HL-60 (cell line): ENCODE data around the gene TJP1.

Experiments
- DNase-seq, 2 experiments: peaks; one replicate each; pipeline ENCODE4 v3.0.0-alpha.2; 2010 to 2020; ENCODE audit warnings: low read depth in 1 of 2, low spot score in 1 of 2
- H3K27ac ChIP-seq: fragments of 250-450 bp; sonication (Bioruptor Pico); replicated peaks from 2 replicates; pipeline ENCODE4 v1.5.1; 2020; ENCODE audit warnings: mild to moderate bottlenecking, moderate library complexity
- H3K27me3 ChIP-seq: fragments of 250-450 bp; sonication (Bioruptor Pico); 2 replicates; pipeline ENCODE4 v1.5.1; 2021; ENCODE audit warnings: mild to moderate bottlenecking, moderate library complexity; ENCODE audit not compliant: insufficient read depth, poor library complexity, severe bottlenecking
- H3K4me3 ChIP-seq: replicated peaks from 2 replicates; pipeline ENCODE4 v1.5.1; 2011; ENCODE audit warnings: mild to moderate bottlenecking, control low read depth, low read length; ENCODE audit not compliant: insufficient read depth
- CTCF ChIP-seq: IDR thresholded peaks from one replicate; pipeline ENCODE4 v1.5.1; 2011; ENCODE audit warnings: low read length, control low read depth, inconsistent platforms; ENCODE audit not compliant: insufficient read depth
- GABPA ChIP-seq: IDR thresholded peaks from 2 replicates; pipeline ENCODE4 v1.6.1; 2012; ENCODE audit warnings: low read depth
- POLR2AphosphoS5 ChIP-seq: IDR thresholded peaks from 2 replicates; pipeline ENCODE4 v1.6.1; 2012; ENCODE audit warnings: low read depth
- REST ChIP-seq: IDR thresholded peaks from 2 replicates; pipeline ENCODE4 v1.6.1; 2012; ENCODE audit warnings: low read depth; ENCODE audit not compliant: insufficient replicate concordance
- SPI1 ChIP-seq: IDR thresholded peaks from 2 replicates; pipeline ENCODE4 v1.6.1; 2012; ENCODE audit warnings: low read depth, mild to moderate bottlenecking, borderline replicate concordance

The TJP1 gene

GRCh38 chr15:29852201-29852600 lies 29.9 kb upstream of the TJP1 start:
- no peak overlapping the region for H3K4me3 ChIP-seq
- no peak for DNase-seq
- no peaks in the 10 kb centered on the region for H3K27me3 ChIP-seq
- TF ChIP-seq SPI1 (no peak), POLR2AphosphoS5 (no peak), GABPA (no peak), REST (no peak), CTCF (no peak)
- no peak overlapping the region for H3K27ac ChIP-seq

- Histone ChIP-seq H3K27me3 (no peaks in the 10 kb centered on the region), H3K4me3 (no peak overlapping the region), H3K27ac (no peak overlapping the region)
- TF ChIP-seq POLR2AphosphoS5 (no peak), SPI1 (no peak), GABPA (no peak), REST (no peak), CTCF (no peak)
- no peak for DNase-seq
Observed at GRCh38 chr15:29849716-29850115, 27.4 kb upstream of the TJP1 start.

GRCh38 chr15:29849218-29849617 lies 26.9 kb upstream of the TJP1 start:
- no peak for DNase-seq
- Histone ChIP-seq H3K4me3 (no peak overlapping the region), H3K27me3 (no peaks in the 10 kb centered on the region), H3K27ac (no peak overlapping the region)
- no peak for TF ChIP-seq POLR2AphosphoS5
- TF ChIP-seq SPI1: no peak
- no peak for TF ChIP-seq REST
- TF ChIP-seq GABPA: no peak
- TF ChIP-seq CTCF: no peak
